HG02970 (cell line): ENCODE data around the gene ENTHD1.

ENCODE experiments used
- ATAC-seq: cut with Tn5 transposase; IDR thresholded peaks from one replicate; pipeline ENCODE4 v1.9.1; 2021; ENCODE audit warnings: mild to moderate bottlenecking, moderate library complexity, moderate number of reproducible peaks; ENCODE audit not compliant: unreplicated experiment, low FRiP score

Gene ENTHD1

GRCh38 chr22:39697790-39698430, 195.7 kb downstream of the ENTHD1 start:
- ATAC-seq = no peak

GRCh38 chr22:39693943-39694500, 199.5 kb downstream of the ENTHD1 start:
- no peak for ATAC-seq
